A549 treated with CORT108297 at 1 μM for 4 hours (cell line): ENCODE results near the gene PAK3. TPM values are rescaled to one million over a fixed set of nuclear protein-coding genes. Genes with fewer than 3 reads are reported as not detected.

Source experiments
- total RNA-seq: library from RNA; stranded (reverse); fragments of 200-300 nt; extraction: Qiagen RNA extraction; gene quantifications from 5 replicates; pipeline ENCODE4 v1.2.3, GENCODE V29; 2022

PAK3 gene
- 0.04 to 0.11 TPM (median 0.09 TPM) in 3 of 5 replicates, not detected in the others for total RNA-seq

GRCh38 chrX:111095974-111096895 is at the start of gene PAK3:
PAK3 (plus strand) TSS chrX:111096191; CDS start chrX:111123104, 26,913 bp downstream.

GRCh38 chrX:111270339-111270738 is 174.3 kb downstream of the PAK3 start, which contains the start of gene CAPN6:
CAPN6 (minus strand) TSS chrX:111270483; CDS start chrX:111263936, 6,547 bp downstream.

Other genes starting within 250 kb of the PAK3 start
- gene CAPN6, start 174.3 kb downstream of the PAK3 start, total RNA-seq, result not detected in 5 replicates